ENCODE results near the gene SLX4IP.
A peak's percentile ranks its signal among the peaks of the same experiment; 100 is the strongest.

SLX4IP gene

DNA sequence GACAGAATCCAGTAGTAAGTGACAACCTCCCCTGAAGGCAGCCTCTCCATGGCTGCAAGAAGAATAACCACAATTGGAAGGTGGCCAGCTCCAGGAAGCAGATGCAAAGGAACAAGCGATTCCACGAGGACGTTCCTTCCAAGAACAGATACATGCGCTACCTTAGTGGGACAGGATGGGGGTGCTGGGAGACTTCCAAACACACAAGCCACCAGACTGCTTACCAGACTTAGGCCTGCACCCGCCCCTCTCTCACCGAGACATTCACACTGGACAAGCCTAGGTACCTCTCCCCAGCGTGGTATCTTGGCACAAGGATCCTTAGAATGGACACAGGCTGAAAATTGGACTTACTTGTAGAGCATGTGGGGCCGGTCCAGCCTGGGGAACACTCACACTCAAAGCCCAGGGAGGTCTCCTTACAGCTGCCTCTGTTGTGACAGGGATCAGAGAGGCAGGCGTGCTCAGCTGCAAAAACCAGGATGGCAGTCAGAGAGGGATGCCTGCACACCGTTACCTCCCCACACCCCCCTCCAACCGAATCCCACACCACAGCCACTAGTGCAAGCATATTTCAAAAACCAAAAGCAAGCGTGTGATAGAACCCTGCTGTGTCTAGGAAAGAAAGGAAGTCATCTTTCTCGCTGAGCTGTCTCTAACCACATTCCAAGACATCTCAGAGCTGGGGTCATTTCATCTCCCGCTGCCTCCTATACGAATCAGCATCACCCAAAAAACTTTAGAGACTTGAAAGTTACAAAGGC, 216.3 kb downstream of the SLX4IP start:
- no peak overlapping the region for H3K4me3 ChIP-seq (ENCODE audit: low read depth, low read length)
- no peak for DNase-seq (ENCODE audit: low read depth)

GRCh38 chr20:10652185-10652584, 217.1 kb downstream of the SLX4IP start:
- no peak overlapping the region for H3K4me3 ChIP-seq (ENCODE audit: low read depth, low read length)
- no peak for DNase-seq (ENCODE audit: low read depth)

- no peak overlapping the region for H3K4me3 ChIP-seq (ENCODE audit: low read depth, low read length)
- DNase-seq (ENCODE audit: low read depth): no peak
These were observed 217.7 kb downstream of the SLX4IP start for GRCh38 chr20:10652660-10653261.

DNA sequence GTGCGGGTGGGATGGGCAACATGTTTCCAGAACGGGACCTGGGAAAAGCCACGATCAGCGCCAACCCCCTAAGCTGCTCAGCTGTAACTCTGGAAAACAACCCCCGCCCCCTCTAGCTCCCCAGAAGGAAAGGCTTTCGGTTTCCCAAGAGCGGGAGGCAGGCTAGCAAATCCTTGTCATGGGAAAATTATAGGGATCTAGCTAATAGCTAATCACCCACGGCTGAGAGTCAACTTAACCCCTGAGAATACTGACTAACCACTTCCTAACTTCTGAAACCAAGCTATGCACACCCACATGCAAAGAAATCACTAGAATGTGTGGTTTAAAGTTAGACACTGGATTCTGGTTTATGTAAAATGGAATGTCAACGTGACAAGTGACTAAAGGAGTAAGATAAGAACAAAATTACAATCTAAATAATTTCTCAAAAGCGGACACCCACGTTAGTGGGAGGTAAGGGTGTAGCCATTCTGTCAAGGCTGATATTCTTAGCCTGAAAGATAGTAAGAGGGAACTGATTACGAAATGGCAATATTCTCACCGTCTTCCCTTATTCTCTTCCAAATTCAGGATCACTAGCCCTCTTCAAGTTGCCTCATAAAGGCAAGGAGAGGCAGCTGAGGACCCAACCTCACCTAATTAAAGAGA, 218.6 kb downstream of the SLX4IP start:
- DNase-seq (ENCODE audit: low read depth): peak; percentile 75
- H3K4me3 ChIP-seq (ENCODE audit: low read depth, low read length): no peak overlapping the region

- DNase-seq (ENCODE audit: low read depth): no peak
- no peak overlapping the region for H3K4me3 ChIP-seq (ENCODE audit: low read depth, low read length)
These were observed 219.1 kb downstream of the SLX4IP start for GRCh38 chr20:10654250-10654610.

DNA sequence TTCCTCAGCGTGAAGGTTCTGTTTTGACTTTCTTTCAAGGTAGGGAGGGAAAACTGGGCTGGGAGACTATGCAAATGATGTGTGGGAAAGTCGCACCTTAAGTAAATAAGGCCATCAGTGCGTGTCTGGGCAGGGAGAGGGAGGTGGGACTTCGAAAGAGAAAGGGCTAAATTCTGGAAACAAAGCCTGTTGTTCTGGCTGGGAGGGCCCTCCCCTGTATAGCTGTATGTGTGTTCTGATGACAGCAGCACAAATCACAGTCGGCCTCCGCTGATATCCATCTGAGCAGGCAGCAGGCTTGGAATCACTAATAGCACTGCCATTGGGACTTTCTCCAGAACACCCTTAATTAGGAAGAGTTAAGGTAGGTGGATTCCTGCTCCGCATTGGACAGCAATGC, 219.5 kb downstream of the SLX4IP start:
- no peak for DNase-seq (ENCODE audit: low read depth)
- no peak overlapping the region for H3K4me3 ChIP-seq (ENCODE audit: low read depth, low read length)

- no peak overlapping the region for H3K4me3 ChIP-seq (ENCODE audit: low read depth, low read length)
- DNase-seq (ENCODE audit: low read depth): no peak
These were observed 220.9 kb downstream of the SLX4IP start for GRCh38 chr20:10655720-10656669.

GRCh38 chr20:10657453-10657852, 222.3 kb downstream of the SLX4IP start:
- no peak for DNase-seq (ENCODE audit: low read depth)
- no peak overlapping the region for H3K4me3 ChIP-seq (ENCODE audit: low read depth, low read length)

- H3K4me3 ChIP-seq (ENCODE audit: low read depth, low read length): no peak overlapping the region
- DNase-seq (ENCODE audit: low read depth): no peak
These were observed 223.1 kb downstream of the SLX4IP start for GRCh38 chr20:10658051-10658823.

- no peak for DNase-seq (ENCODE audit: low read depth)
- no peak overlapping the region for H3K4me3 ChIP-seq (ENCODE audit: low read depth, low read length)
These were observed 223.9 kb downstream of the SLX4IP start for GRCh38 chr20:10658876-10659632.

DNA sequence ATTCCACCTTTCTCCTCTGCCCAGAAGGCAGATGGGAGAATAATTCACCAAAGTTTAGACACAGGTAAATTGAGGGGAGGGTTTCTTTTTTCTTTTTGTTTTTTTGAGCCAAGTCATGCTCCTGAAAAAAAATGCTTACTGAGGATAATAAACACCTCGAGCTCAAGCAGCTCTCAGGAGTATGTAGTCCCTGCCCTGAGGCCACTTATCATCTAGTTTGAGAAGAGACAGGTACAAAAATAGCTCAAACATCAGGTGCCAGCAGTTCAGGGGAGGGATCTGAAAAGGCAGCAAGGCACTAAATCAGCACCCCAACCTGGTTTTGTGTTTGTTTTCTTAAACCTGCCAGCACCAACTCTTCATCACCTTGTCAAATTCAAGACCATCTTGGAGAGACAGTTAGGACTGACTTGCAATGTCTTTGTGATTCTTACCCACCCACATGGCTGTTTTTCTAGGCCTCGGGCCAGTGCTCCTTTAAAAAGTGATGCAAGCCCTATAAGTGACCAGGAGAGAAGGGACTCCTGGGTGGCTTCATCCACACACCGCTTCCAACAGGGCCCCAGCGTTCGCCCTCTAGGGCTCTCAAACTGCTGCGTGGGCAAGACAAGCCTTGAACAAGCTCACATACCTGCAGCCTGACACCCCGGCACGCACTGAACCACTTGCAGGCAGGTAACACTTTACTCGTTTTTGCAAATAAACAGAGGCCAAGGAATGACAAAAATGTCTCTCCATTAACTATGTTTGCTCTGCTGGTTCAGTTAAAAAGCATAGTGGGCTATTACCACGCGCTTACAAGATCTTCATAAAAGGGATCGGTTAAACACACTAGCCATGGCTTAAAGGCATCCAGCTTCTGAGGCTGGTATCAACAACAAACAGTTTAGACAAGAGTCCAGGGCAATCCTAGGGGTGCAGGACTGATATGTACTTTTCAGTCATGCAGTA, 224.8 kb downstream of the SLX4IP start:
- DNase-seq (ENCODE audit: low read depth): no peak

GRCh38 chr20:10660661-10661060, 225.6 kb downstream of the SLX4IP start:
- DNase-seq (ENCODE audit: low read depth): no peak
- H3K4me3 ChIP-seq (ENCODE audit: low read depth, low read length): no peak overlapping the region

More for the DNA sequence above, 224.8 kb downstream of the SLX4IP start:
- H3K4me3 ChIP-seq (ENCODE audit: low read depth, low read length): no peak overlapping the region

DNA sequence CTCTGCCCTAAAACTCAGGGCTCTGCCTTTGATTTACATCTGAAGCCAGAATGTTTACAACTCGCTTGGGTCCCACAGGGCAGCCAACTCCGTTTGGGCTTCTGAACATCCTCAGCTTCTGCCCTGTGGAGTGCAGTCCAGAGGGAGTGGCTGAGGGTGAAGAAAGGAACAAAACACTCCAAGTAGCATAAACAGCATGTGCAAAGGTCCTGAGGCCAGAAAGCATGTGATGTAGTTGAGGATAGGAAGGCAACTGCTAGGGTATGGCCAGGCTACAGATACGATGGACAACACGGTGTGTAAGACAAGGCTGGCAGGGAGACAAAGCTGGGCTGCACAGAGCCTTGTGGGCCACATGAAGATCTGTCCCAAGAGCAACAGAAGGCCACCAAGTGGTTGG, 226.2 kb downstream of the SLX4IP start:
- no peak for DNase-seq (ENCODE audit: low read depth)

GRCh38 chr20:10662151-10662550, 227.0 kb downstream of the SLX4IP start:
- no peak for DNase-seq (ENCODE audit: low read depth)
- no peak overlapping the region for H3K4me3 ChIP-seq (ENCODE audit: low read depth, low read length)

More for the DNA sequence above, 226.2 kb downstream of the SLX4IP start:
- H3K4me3 ChIP-seq (ENCODE audit: low read depth, low read length): no peak overlapping the region

GRCh38 chr20:10662661-10663458, 227.8 kb downstream of the SLX4IP start:
- DNase-seq (ENCODE audit: low read depth): no peak
- no peak overlapping the region for H3K4me3 ChIP-seq (ENCODE audit: low read depth, low read length)

GRCh38 chr20:10663756-10664155, 228.7 kb downstream of the SLX4IP start:
- DNase-seq (ENCODE audit: low read depth): no peak
- H3K4me3 ChIP-seq (ENCODE audit: low read depth, low read length): no peak overlapping the region

Data from skeletal muscle cell (primary cell).